ENCODE data around the gene AREG.

DNA sequence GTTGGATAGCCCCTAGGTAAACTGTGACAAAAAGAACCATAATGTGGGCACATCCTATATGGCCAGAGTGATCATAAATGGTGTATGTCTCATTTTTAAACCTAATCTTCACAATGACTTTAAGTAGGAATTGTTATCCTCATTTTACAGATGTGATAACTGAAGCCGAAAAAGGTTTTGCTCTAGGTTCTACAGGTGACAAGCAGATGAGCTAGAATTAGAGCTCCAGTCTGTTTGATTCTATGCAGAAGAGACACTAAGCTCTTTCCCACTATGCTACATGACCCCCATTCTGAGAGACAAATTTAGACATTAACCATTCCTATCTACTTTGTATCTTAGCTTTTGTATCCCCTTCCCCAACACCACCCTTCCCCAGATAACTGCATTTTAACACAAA lies 2.0 kb downstream of the AREG start:
- TF ChIP-seq, protein P1, sequence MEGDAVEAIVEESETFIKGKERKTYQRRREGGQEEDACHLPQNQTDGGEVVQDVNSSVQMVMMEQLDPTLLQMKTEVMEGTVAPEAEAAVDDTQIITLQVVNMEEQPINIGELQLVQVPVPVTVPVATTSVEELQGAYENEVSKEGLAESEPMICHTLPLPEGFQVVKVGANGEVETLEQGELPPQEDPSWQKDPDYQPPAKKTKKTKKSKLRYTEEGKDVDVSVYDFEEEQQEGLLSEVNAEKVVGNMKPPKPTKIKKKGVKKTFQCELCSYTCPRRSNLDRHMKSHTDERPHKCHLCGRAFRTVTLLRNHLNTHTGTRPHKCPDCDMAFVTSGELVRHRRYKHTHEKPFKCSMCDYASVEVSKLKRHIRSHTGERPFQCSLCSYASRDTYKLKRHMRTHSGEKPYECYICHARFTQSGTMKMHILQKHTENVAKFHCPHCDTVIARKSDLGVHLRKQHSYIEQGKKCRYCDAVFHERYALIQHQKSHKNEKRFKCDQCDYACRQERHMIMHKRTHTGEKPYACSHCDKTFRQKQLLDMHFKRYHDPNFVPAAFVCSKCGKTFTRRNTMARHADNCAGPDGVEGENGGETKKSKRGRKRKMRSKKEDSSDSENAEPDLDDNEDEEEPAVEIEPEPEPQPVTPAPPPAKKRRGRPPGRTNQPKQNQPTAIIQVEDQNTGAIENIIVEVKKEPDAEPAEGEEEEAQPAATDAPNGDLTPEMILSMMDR (IDR thresholded peaks at IDR 0.05), result no peak
- no peak for TF ChIP-seq POLR2A (IDR thresholded peaks at IDR 0.05)
